AG04449 (cell line): Measurements from ENCODE around the gene KRTAP9-4.
"Not testable (repeated sequence)": the region's sequence is repeated elsewhere in the genome, so short reads cannot be mapped to it uniquely, and the experiment has no call there.

Experiments used
- CTCF ChIA-PET: fragments of 350-600 bp; formaldehyde crosslinking; extraction: SDS; loops from one replicate; lab custom pipeline; 2021; ENCODE audit warnings: antibody characterized with exemption; lab: Yijun Ruan, JAX
- POLR2A ChIA-PET: fragments of 400-600, 350-600 bp; formaldehyde crosslinking; extraction: SDS; loops from one replicate; lab custom pipeline; 2020; ENCODE audit warnings: antibody characterized with exemption, inconsistent platforms; lab: Yijun Ruan, JAX
- DNase-seq: peaks from one replicate; pipeline ENCODE4 v3.0.0-alpha.2; 2010; ENCODE audit warnings: low read depth, low spot score
- H3K4me3 ChIP-seq: 2 replicates; pipeline ENCODE4 v1.5.1; 2011; ENCODE audit warnings: low read depth, mild to moderate bottlenecking, control low read depth, low read length
- CTCF ChIP-seq: IDR thresholded peaks from one replicate; pipeline ENCODE4 v1.5.1; 2011; ENCODE audit warnings: mild to moderate bottlenecking, moderate library complexity, low read length, control low read depth, inconsistent platforms; ENCODE audit not compliant: insufficient read depth; ENCODE audit errors: missing control alignments

The KRTAP9-4 gene

GRCh38 chr17:41230094-41230493 is 19.4 kb upstream of the KRTAP9-4 start:
- POLR2A ChIA-PET = no interaction called here
- DNase-seq = no peak
- CTCF ChIA-PET = no interaction called here
- no peak for TF ChIP-seq CTCF
- no peak overlapping the region for H3K4me3 ChIP-seq

GRCh38 chr17:41231731-41232130 is 17.8 kb upstream of the KRTAP9-4 start:
- TF ChIP-seq CTCF = no peak
- POLR2A ChIA-PET = no interaction called here

GRCh38 chr17:41232399-41233105 is 16.9 kb upstream of the KRTAP9-4 start, which contains the start of gene KRTAP9-3:
KRTAP9-3 (plus strand) TSS chr17:41232449; CDS start chr17:41232502, 53 bp downstream.
- POLR2A ChIA-PET, CTCF ChIA-PET, H3K4me3 ChIP-seq: not testable (repeated sequence)

More at GRCh38 chr17:41231731-41232130, 17.8 kb upstream of the KRTAP9-4 start:
- CTCF ChIA-PET = no interaction called here
- no peak for DNase-seq
- H3K4me3 ChIP-seq = no peak overlapping the region

GRCh38 chr17:41237116-41237515 is 12.4 kb upstream of the KRTAP9-4 start:
- POLR2A ChIA-PET, CTCF ChIA-PET, DNase-seq, H3K4me3 ChIP-seq: not testable (repeated sequence)

More at GRCh38 chr17:41232399-41233105, 16.9 kb upstream of the KRTAP9-4 start, which contains the start of gene KRTAP9-3:
- DNase-seq = not testable (repeated sequence)

GRCh38 chr17:41237949-41238437 is 11.5 kb upstream of the KRTAP9-4 start, which contains the start of gene KRTAP9-8:
KRTAP9-8 (plus strand) TSS chr17:41237999; CDS start chr17:41238052, 53 bp downstream.
- CTCF ChIA-PET = not testable (repeated sequence)

GRCh38 chr17:41246995-41247787 is 2.3 kb upstream of the KRTAP9-4 start:
- CTCF ChIA-PET, POLR2A ChIA-PET, H3K4me3 ChIP-seq, DNase-seq: not testable (repeated sequence)

More at GRCh38 chr17:41237949-41238437, 11.5 kb upstream of the KRTAP9-4 start, which contains the start of gene KRTAP9-8:
- DNase-seq, H3K4me3 ChIP-seq, POLR2A ChIA-PET: not testable (repeated sequence)

- ChIA-PET POLR2A (no interaction called here), CTCF (interaction anchor here (1.3 to 1.6 kb wide), 2 partner anchors 109 to 298 kb away, joined by 3 to 4 read pairs; no protein-coding TSS in a partner anchor)
- no peak overlapping the region for H3K4me3 ChIP-seq
- no peak for TF ChIP-seq CTCF
- no peak for DNase-seq
Observed at GRCh38 chr17:41251261-41251660, 1.8 kb downstream of the KRTAP9-4 start.

GRCh38 chr17:41254861-41255260 is 5.4 kb downstream of the KRTAP9-4 start:
- no peak overlapping the region for H3K4me3 ChIP-seq
- ChIA-PET POLR2A (no interaction called here), CTCF (no interaction called here)
- TF ChIP-seq CTCF = no peak
- no peak for DNase-seq

GRCh38 chr17:41255381-41256290 is 6.1 kb downstream of the KRTAP9-4 start, which contains the start of gene KRTAP9-9:
KRTAP9-9 (plus strand) TSS chr17:41255384.
- POLR2A ChIA-PET, CTCF ChIA-PET: not testable (repeated sequence)

More at GRCh38 chr17:41255381-41256290, 6.1 kb downstream of the KRTAP9-4 start, which contains the start of gene KRTAP9-9:
- H3K4me3 ChIP-seq, DNase-seq: not testable (repeated sequence)
